Skeletal muscle satellite cell (primary cell): Measurements from ENCODE around the gene CFAP46.
"Not testable (repeated sequence)": the region's sequence is repeated elsewhere in the genome, so short reads cannot be mapped to it uniquely, and the experiment has no call there.

Experiments used
- H3K27me3 ChIP-seq: 2 replicates; pipeline ENCODE4 v1.7.0; 2013; ENCODE audit warnings: low read length; ENCODE audit not compliant: control insufficient read depth, insufficient read depth
- H3K36me3 ChIP-seq: 2 replicates; pipeline ENCODE4 v1.7.0; 2013; ENCODE audit warnings: mild to moderate bottlenecking, control low read depth, low read length; ENCODE audit not compliant: insufficient read depth
- H3K4me1 ChIP-seq: 2 replicates; pipeline ENCODE4 v1.7.0; 2013; ENCODE audit warnings: low read length; ENCODE audit not compliant: control insufficient read depth, insufficient read depth
- H3K4me2 ChIP-seq: 2 replicates; pipeline ENCODE4 v1.7.0; 2013; ENCODE audit warnings: mild to moderate bottlenecking, low read length
- H3K4me3 ChIP-seq: 2 replicates; pipeline ENCODE4 v1.7.0; 2013; ENCODE audit warnings: low read length
- H3K9ac ChIP-seq: 2 replicates; pipeline ENCODE4 v1.7.0; 2013; ENCODE audit warnings: mild to moderate bottlenecking, low read depth, low read length, moderate library complexity
- H3K9me3 ChIP-seq: replicated peaks from 2 replicates; pipeline ENCODE4 v1.7.0; 2013; ENCODE audit warnings: mild to moderate bottlenecking, control low read depth, low read length

The CFAP46 gene

GRCh38 chr10:132850246-132850645, 92.1 kb downstream of the CFAP46 start:
- Histone ChIP-seq H3K9me3 (no peaks in the 10 kb centered on the region), H3K4me3 (no peak overlapping the region), H3K9ac (no peak overlapping the region), H3K4me2 (no peak overlapping the region), H3K36me3 (no peaks in the 10 kb centered on the region), H3K27me3 (peaks cover 6% of the 10 kb centered on the region), H3K4me1 (no peaks in the 10 kb centered on the region)

GRCh38 chr10:132849546-132850031, 92.8 kb downstream of the CFAP46 start:
- Histone ChIP-seq H3K4me1 (no peaks in the 10 kb centered on the region), H3K9me3 (no peaks in the 10 kb centered on the region), H3K4me3 (no peak overlapping the region), H3K4me2 (no peak overlapping the region), H3K36me3 (no peaks in the 10 kb centered on the region), H3K9ac (no peak overlapping the region), H3K27me3 (peaks cover 6% of the 10 kb centered on the region)

- Histone ChIP-seq H3K4me3 (no peak overlapping the region), H3K36me3 (no peaks in the 10 kb centered on the region), H3K4me1 (no peaks in the 10 kb centered on the region), H3K9me3 (no peaks in the 10 kb centered on the region), H3K9ac (no peak overlapping the region), H3K27me3 (peaks cover 6% of the 10 kb centered on the region), H3K4me2 (no peak overlapping the region)
These were observed 93.3 kb downstream of the CFAP46 start for GRCh38 chr10:132848951-132849545.

GRCh38 chr10:132848291-132848701, 94.1 kb downstream of the CFAP46 start:
- H3K27me3 ChIP-seq: peaks cover 6% of the 10 kb centered on the region
- H3K9ac ChIP-seq: no peak overlapping the region
- H3K4me3 ChIP-seq: no peak overlapping the region
- H3K4me1 ChIP-seq: no peaks in the 10 kb centered on the region
- H3K36me3 ChIP-seq: no peaks in the 10 kb centered on the region
- H3K4me2 ChIP-seq: no peak overlapping the region
- H3K9me3 ChIP-seq: no peaks in the 10 kb centered on the region

GRCh38 chr10:132847856-132848255, 94.5 kb downstream of the CFAP46 start:
- Histone ChIP-seq H3K9ac (no peak overlapping the region), H3K27me3 (peaks cover 6% of the 10 kb centered on the region)

GRCh38 chr10:132847416-132847777, 95.0 kb downstream of the CFAP46 start:
- H3K4me2 ChIP-seq: no peak overlapping the region
- no peaks in the 10 kb centered on the region for H3K36me3 ChIP-seq
- H3K9me3 ChIP-seq: no peaks in the 10 kb centered on the region
- no peaks in the 10 kb centered on the region for H3K4me1 ChIP-seq
- H3K4me3 ChIP-seq: no peak overlapping the region
- no peak overlapping the region for H3K9ac ChIP-seq
- H3K27me3 ChIP-seq: peaks cover 6% of the 10 kb centered on the region

More at GRCh38 chr10:132847856-132848255, 94.5 kb downstream of the CFAP46 start:
- Histone ChIP-seq H3K9me3 (no peaks in the 10 kb centered on the region), H3K4me1 (no peaks in the 10 kb centered on the region), H3K36me3 (no peaks in the 10 kb centered on the region), H3K4me2 (no peak overlapping the region), H3K4me3 (no peak overlapping the region)

GRCh38 chr10:132846631-132847415, 95.5 kb downstream of the CFAP46 start:
- Histone ChIP-seq H3K4me1 (no peaks in the 10 kb centered on the region), H3K4me3 (no peak overlapping the region), H3K4me2 (no peak overlapping the region), H3K9ac (no peak overlapping the region), H3K27me3 (peaks cover 6% of the 10 kb centered on the region), H3K36me3 (no peaks in the 10 kb centered on the region), H3K9me3 (no peaks in the 10 kb centered on the region)

GRCh38 chr10:132845780-132846595, 96.4 kb downstream of the CFAP46 start:
- no peaks in the 10 kb centered on the region for H3K9me3 ChIP-seq
- no peaks in the 10 kb centered on the region for H3K4me1 ChIP-seq
- H3K4me2 ChIP-seq: no peak overlapping the region
- no peak overlapping the region for H3K9ac ChIP-seq
- H3K4me3 ChIP-seq: no peak overlapping the region
- no peaks in the 10 kb centered on the region for H3K36me3 ChIP-seq
- peaks cover 6% of the 10 kb centered on the region for H3K27me3 ChIP-seq

GRCh38 chr10:132845041-132845551, 97.3 kb downstream of the CFAP46 start:
- Histone ChIP-seq H3K36me3 (no peaks in the 10 kb centered on the region), H3K4me3 (no peak overlapping the region), H3K27me3 (peaks cover 9% of the 10 kb centered on the region), H3K4me2 (no peak overlapping the region), H3K4me1 (no peaks in the 10 kb centered on the region), H3K9ac (no peak overlapping the region), H3K9me3 (no peaks in the 10 kb centered on the region)

GRCh38 chr10:132844069-132844809, 98.1 kb downstream of the CFAP46 start:
- Histone ChIP-seq H3K4me2 (no peak overlapping the region), H3K36me3 (no peaks in the 10 kb centered on the region), H3K9me3 (no peaks in the 10 kb centered on the region), H3K4me3 (no peak overlapping the region), H3K27me3 (peaks cover 18% of the 10 kb centered on the region), H3K4me1 (no peaks in the 10 kb centered on the region), H3K9ac (no peak overlapping the region)

- H3K4me3 ChIP-seq, H3K36me3 ChIP-seq, H3K4me1 ChIP-seq, H3K9me3 ChIP-seq, H3K4me2 ChIP-seq, H3K9ac ChIP-seq: not testable (repeated sequence)
- peaks cover 25% of the 10 kb centered on the region for H3K27me3 ChIP-seq
These were observed 99.1 kb downstream of the CFAP46 start for GRCh38 chr10:132843276-132843675.
